Measurements from ENCODE around the gene DYNLT5.

DNA sequence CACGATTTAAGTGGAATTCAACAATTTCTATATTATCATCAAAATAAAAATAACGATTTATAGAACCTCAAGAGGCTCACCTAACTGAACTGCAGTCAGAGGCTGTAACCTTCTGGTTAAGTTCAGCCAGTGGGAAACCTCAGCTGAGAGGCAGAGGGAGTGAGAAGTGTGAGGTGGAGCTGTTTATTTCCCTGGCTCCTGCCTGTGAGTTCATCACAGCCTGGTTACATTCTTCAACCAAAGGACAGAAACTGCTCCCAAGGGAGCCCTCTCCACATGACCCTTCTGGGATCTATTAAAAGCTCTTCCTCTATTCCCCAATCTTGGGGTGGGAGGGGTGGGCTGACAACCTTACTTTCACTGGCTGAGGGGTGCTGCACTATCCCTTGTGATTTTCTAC is 22.2 kb downstream of the DYNLT5 start:
- TF ChIP-seq BHLHE40 (IDR thresholded peaks at IDR 0.05; ENCODE audit: low read depth, low read length): no peak
- no peak for TF ChIP-seq CTCF (IDR thresholded peaks at IDR 0.05)
- no peak for TF ChIP-seq EP300 (IDR thresholded peaks at IDR 0.05)
- TF ChIP-seq POLR2A (IDR thresholded peaks at IDR 0.05; ENCODE audit: low read length): no peak
- TF ChIP-seq ESRRA (IDR thresholded peaks at IDR 0.05; ENCODE audit: borderline replicate concordance, low read length): no peak
- no peak for TF ChIP-seq MYC (IDR thresholded peaks at IDR 0.05; ENCODE audit: borderline replicate concordance, low read length)
- TF ChIP-seq ELK1 (IDR thresholded peaks at IDR 0.05; ENCODE audit: low read depth, low read length): no peak
- no peak for TF ChIP-seq KDM1A (IDR thresholded peaks at IDR 0.05; ENCODE audit: low read depth)
- no peak for TF ChIP-seq RARB (CRISPR knock-in tag; IDR thresholded peaks at IDR 0.05)
- TF ChIP-seq CEBPB (IDR thresholded peaks at IDR 0.05): no peak
- TF ChIP-seq, protein P1, sequence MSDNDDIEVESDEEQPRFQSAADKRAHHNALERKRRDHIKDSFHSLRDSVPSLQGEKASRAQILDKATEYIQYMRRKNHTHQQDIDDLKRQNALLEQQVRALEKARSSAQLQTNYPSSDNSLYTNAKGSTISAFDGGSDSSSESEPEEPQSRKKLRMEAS (IDR thresholded peaks at IDR 0.05): no peak

Measured in A549 (cell line).